ENCODE results near the gene CLN5. TPM values are rescaled to one million over a fixed set of nuclear protein-coding genes. Genes with fewer than 3 reads are reported as not detected.
"Not testable (repeated sequence)": the region's sequence is repeated elsewhere in the genome, so short reads cannot be mapped to it uniquely, and the experiment has no call there.

Gene CLN5
- total RNA-seq, 1 donor from 2014 or later = 38.2 TPM

DNA sequence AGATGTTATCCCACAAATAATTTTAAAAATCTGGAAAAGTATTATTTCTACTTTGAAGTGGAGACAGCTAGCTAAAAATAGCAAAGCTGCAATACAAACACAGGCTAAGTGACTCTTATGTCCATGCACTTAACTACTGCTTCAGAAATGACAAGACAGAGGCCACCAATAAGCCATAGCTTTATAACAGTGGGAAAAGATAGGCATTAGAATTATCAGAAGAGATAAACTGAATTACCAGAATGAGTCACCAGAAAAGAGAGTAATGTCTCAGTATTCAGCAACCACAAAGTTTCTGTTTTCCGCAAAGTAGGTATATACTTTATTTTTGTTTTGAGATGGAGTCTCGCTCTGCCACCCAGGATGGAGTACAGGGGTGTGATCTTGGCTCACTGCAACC lies 17.1 kb downstream of the CLN5 start:
- Histone ChIP-seq H3K4me1 (peaks cover 20% of the 10 kb centered on the region), H3K27ac (no peak overlapping the region), H3K36me3 (peaks cover 81% of the 10 kb centered on the region), H3K9me3 (no peaks in the 10 kb centered on the region), H3K27me3 (ENCODE audit: low read depth) (no peaks in the 10 kb centered on the region), H3K4me3 (no peak overlapping the region)
- DNase-seq (no peak), ATAC-seq (peak in 1 of 2 donors; percentile 62)
- intact Hi-C loops (cut with DNase I) = no loop called here
- TF ChIP-seq, protein P1, sequence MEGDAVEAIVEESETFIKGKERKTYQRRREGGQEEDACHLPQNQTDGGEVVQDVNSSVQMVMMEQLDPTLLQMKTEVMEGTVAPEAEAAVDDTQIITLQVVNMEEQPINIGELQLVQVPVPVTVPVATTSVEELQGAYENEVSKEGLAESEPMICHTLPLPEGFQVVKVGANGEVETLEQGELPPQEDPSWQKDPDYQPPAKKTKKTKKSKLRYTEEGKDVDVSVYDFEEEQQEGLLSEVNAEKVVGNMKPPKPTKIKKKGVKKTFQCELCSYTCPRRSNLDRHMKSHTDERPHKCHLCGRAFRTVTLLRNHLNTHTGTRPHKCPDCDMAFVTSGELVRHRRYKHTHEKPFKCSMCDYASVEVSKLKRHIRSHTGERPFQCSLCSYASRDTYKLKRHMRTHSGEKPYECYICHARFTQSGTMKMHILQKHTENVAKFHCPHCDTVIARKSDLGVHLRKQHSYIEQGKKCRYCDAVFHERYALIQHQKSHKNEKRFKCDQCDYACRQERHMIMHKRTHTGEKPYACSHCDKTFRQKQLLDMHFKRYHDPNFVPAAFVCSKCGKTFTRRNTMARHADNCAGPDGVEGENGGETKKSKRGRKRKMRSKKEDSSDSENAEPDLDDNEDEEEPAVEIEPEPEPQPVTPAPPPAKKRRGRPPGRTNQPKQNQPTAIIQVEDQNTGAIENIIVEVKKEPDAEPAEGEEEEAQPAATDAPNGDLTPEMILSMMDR (IDR thresholded peaks at IDR 0.05) = no peak

- H3K27ac ChIP-seq; H3K4me3 ChIP-seq; DNase-seq; ATAC-seq; H3K9me3 ChIP-seq; intact Hi-C loops (cut with DNase I); H3K27me3 ChIP-seq (ENCODE audit: low read depth): not testable (repeated sequence)
- Histone ChIP-seq H3K36me3 (peaks cover 88% of the 10 kb centered on the region), H3K4me1 (peaks cover 20% of the 10 kb centered on the region)
Measured at GRCh38 chr13:77009719-77010118, 17.8 kb downstream of the CLN5 start.

DNA sequence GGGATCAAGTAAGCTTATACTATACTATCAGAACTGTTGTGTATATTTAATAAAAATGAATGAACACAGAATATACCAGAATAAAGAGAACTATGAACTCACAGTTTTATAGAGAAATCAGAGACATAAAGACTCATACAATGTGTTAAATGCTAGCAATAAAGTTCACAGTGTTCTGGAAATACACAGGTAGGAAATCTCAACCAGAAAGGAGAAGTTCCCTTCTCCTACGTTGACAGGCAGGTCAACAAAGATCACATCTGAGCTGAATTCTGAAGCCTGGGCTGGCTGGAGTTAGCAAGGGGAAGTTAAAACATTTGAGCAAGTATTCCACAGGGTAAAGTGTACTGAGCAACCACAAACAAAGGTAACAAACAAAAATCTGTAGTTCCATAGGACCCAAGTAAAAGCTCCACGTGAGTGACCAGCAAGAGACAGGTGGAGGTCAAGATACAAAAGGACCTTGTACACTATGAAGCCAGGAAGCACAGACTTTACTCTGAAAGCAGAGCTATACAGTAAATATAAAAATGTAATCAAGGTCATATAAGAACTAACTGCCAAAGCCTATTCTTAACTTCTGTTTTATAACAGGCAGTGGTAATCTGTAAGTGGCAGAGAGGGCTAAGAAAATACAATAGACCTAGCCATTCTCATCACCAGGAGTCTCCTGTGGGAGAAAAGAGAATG lies 22.1 kb downstream of the CLN5 start:
- H3K27me3 ChIP-seq (ENCODE audit: low read depth) = no peaks in the 10 kb centered on the region
- H3K27ac ChIP-seq = no peak overlapping the region
- TF ChIP-seq, protein P1 (IDR thresholded peaks at IDR 0.05) = no peak
- H3K9me3 ChIP-seq = no peaks in the 10 kb centered on the region
- intact Hi-C loops (cut with DNase I) = no loop called here
- peaks cover 95% of the 10 kb centered on the region for H3K36me3 ChIP-seq
- ATAC-seq (no peak), DNase-seq (no peak)
- no peak overlapping the region for H3K4me3 ChIP-seq
- peaks cover 20% of the 10 kb centered on the region for H3K4me1 ChIP-seq

GRCh38 chr13:77014906-77015685 lies 23.2 kb downstream of the CLN5 start:
- peaks cover 27% of the 10 kb centered on the region for H3K4me1 ChIP-seq
- intact Hi-C loops (cut with DNase I) = no loop called here
- H3K9me3 ChIP-seq = no peaks in the 10 kb centered on the region
- H3K36me3 ChIP-seq = peaks cover 84% of the 10 kb centered on the region
- TF ChIP-seq, protein P1 (IDR thresholded peaks at IDR 0.05) = no peak
- DNase-seq = no peak
- H3K27me3 ChIP-seq (ENCODE audit: low read depth) = no peaks in the 10 kb centered on the region
- no peak overlapping the region for H3K27ac ChIP-seq
- ATAC-seq = no peak
- no peak overlapping the region for H3K4me3 ChIP-seq

GRCh38 chr13:77016251-77016812 lies 24.5 kb downstream of the CLN5 start:
- Histone ChIP-seq H3K9me3 (no peaks in the 10 kb centered on the region), H3K4me1 (peaks cover 39% of the 10 kb centered on the region), H3K4me3 (no peak overlapping the region), H3K36me3 (peaks cover 72% of the 10 kb centered on the region), H3K27ac (no peak overlapping the region), H3K27me3 (ENCODE audit: low read depth) (no peaks in the 10 kb centered on the region)
- TF ChIP-seq, protein P1 (IDR thresholded peaks at IDR 0.05) = no peak
- intact Hi-C loops (cut with DNase I) = no loop called here
- DNase-seq (no peak), ATAC-seq (peak in 1 of 2 donors; percentile 35)
